SK-N-SH (cell line): ENCODE measurements around the gene ADGRF5. TPM values are rescaled to one million over a fixed set of nuclear protein-coding genes. Genes with fewer than 3 reads are reported as not detected.
A peak's percentile ranks its signal among the peaks of the same experiment; 100 is the strongest.

Experiments
- CTCF ChIA-PET: fragments of 300-600, 350-600 bp; formaldehyde crosslinking; extraction: SDS; loops from one replicate; lab custom pipeline; 2021; lab: Yijun Ruan, JAX
- POLR2A ChIA-PET: fragments of 350-600 bp; sonication (Branson Sonifier 250); formaldehyde crosslinking; extraction: SDS; loops from one replicate; lab custom pipeline; 2020; ENCODE audit warnings: antibody characterized with exemption, inconsistent platforms; lab: Yijun Ruan, JAX
- DNase-seq: peaks from one replicate; pipeline ENCODE4 v3.0.0; 2012
- H2AFZ ChIP-seq: fragments of 200-600 bp; sonication (generic); 2 replicates; pipeline ENCODE4 v1.8.1; 2016; ENCODE audit warnings: antibody characterized with exemption, mild to moderate bottlenecking, low read depth
- H3F3A ChIP-seq: fragments of 200-600 bp; sonication (generic); replicated peaks from 2 replicates; pipeline ENCODE3; 2016; ENCODE audit warnings: antibody characterized with exemption, mild to moderate bottlenecking; ENCODE audit not compliant: insufficient read depth
- H3K27ac ChIP-seq, 2 experiments: fragments of 200-500 bp in 1 of 2; fragments of 200-600 bp in 1 of 2; sonication (Bioruptor generic) in 1 of 2; sonication (generic), shearing (Covaris generic) in 1 of 2; 2 replicates each; pipeline versions ENCODE4 v1.5.1 to v1.6.1; 2014 to 2016; ENCODE audit warnings: low read depth in 2 of 2, inconsistent platforms in 1 of 2, low read length in 1 of 2, mild to moderate bottlenecking in 1 of 2, mixed read lengths in 1 of 2
- H3K27me3 ChIP-seq: fragments of 200-600 bp; sonication (generic), shearing (Covaris generic); 2 replicates; pipeline ENCODE4 v1.6.1; 2016; ENCODE audit warnings: mixed run types; ENCODE audit not compliant: insufficient read depth
- H3K36me3 ChIP-seq, 2 experiments: fragments of 200-500 bp in 1 of 2; fragments of 200-600 bp in 1 of 2; sonication (Bioruptor generic) in 1 of 2; sonication (generic) in 1 of 2; replicated peaks in 1 of 2; 2 replicates each; pipeline versions ENCODE3 to v1.5.1; 2014 to 2016; ENCODE audit warnings: low read length in 1 of 2, mild to moderate bottlenecking in 1 of 2; ENCODE audit not compliant: insufficient read depth in 2 of 2, control insufficient read depth in 1 of 2
- H3K4me1 ChIP-seq, 2 experiments: fragments of 200-500 bp in 1 of 2; fragments of 200-600 bp in 1 of 2; sonication (Bioruptor generic) in 1 of 2; sonication (generic), shearing (Covaris generic) in 1 of 2; 2 replicates each; pipeline versions ENCODE4 v1.5.1 to v1.6.1; 2014 to 2016; ENCODE audit warnings: low read depth in 1 of 2, low read length in 1 of 2, mixed run types in 1 of 2; ENCODE audit not compliant: insufficient read depth in 2 of 2, control insufficient read depth in 1 of 2
- H3K4me2 ChIP-seq: fragments of 200-600 bp; sonication (generic), shearing (Covaris generic); 2 replicates; pipeline ENCODE4 v1.6.1; 2017; ENCODE audit warnings: mixed run types
- H3K4me3 ChIP-seq, 2 experiments: fragments of 200-500 bp in 1 of 2; fragments of 200-600 bp in 1 of 2; sonication (Bioruptor generic) in 1 of 2; sonication (generic), shearing (Covaris generic) in 1 of 2; 2 replicates each; pipeline versions ENCODE4 v1.5.1 to v1.8.1; 2014 to 2016; ENCODE audit warnings: low read depth in 2 of 2, inconsistent platforms in 1 of 2, low read length in 1 of 2, mild to moderate bottlenecking in 1 of 2, mixed read lengths in 1 of 2, moderate library complexity in 1 of 2
- H3K79me2 ChIP-seq: fragments of 200-600 bp; sonication (generic); 2 replicates; pipeline ENCODE4 v1.8.1; 2017; ENCODE audit warnings: mild to moderate bottlenecking; ENCODE audit not compliant: insufficient read depth
- H3K9ac ChIP-seq: fragments of 200-600 bp; sonication (generic); 2 replicates; pipeline ENCODE4 v1.6.1; 2017; ENCODE audit warnings: mixed run types
- H3K9me2 ChIP-seq: fragments of 200-600 bp; sonication (generic); 2 replicates; pipeline ENCODE4 v1.6.1; 2017; ENCODE audit warnings: mixed run types
- H3K9me3 ChIP-seq: fragments of 200-600 bp; sonication (generic); 2 replicates; pipeline ENCODE4 v1.6.1; 2017; ENCODE audit warnings: mixed run types, mild to moderate bottlenecking, moderate library complexity
- H4K20me1 ChIP-seq: fragments of 200-600 bp; sonication (generic); 2 replicates; pipeline ENCODE4 v1.6.1; 2017; ENCODE audit warnings: mild to moderate bottlenecking, mixed run types; ENCODE audit not compliant: insufficient read depth
- CHD2 ChIP-seq: fragments of 150-350 bp; IDR thresholded peaks from 2 replicates; pipeline ENCODE4 v1.6.1; 2018; ENCODE audit warnings: low read length; ENCODE audit not compliant: partially characterized antibody
- FOXJ3 ChIP-seq: sonication (generic); formaldehyde crosslinking; IDR thresholded peaks from 2 replicates; pipeline ENCODE4 v1.5.1; 2020; ENCODE audit warnings: mild to moderate bottlenecking, missing genetic modification reagents
- FOXM1 ChIP-seq: IDR thresholded peaks from 2 replicates; pipeline ENCODE4 v1.4.0; 2012; ENCODE audit warnings: low read depth, mild to moderate bottlenecking
- GATA2 ChIP-seq: sonication (generic); formaldehyde crosslinking; IDR thresholded peaks from 2 replicates; pipeline ENCODE4 v1.5.0; 2020; ENCODE audit warnings: mild to moderate bottlenecking, missing genetic modification reagents
- MAX ChIP-seq: IDR thresholded peaks from 2 replicates; pipeline ENCODE4 v1.4.0; 2012; ENCODE audit warnings: low read depth
- MEF2A ChIP-seq: IDR thresholded peaks from 2 replicates; pipeline ENCODE4 v1.4.0; 2012; ENCODE audit warnings: low read depth, borderline replicate concordance
- NFIC ChIP-seq: IDR thresholded peaks from 2 replicates; pipeline ENCODE4 v1.4.0; 2012; ENCODE audit warnings: borderline replicate concordance
- NRF1 ChIP-seq: IDR thresholded peaks from 2 replicates; pipeline ENCODE4 v1.6.1; 2012; ENCODE audit warnings: low read depth, mild to moderate bottlenecking, low read length
- PBX3 ChIP-seq: IDR thresholded peaks from 2 replicates; pipeline ENCODE4; 2012
- POLR2AphosphoS5 ChIP-seq: IDR thresholded peaks from 2 replicates; pipeline ENCODE4 v1.6.1; 2012; ENCODE audit warnings: low read depth, low read length
- RAD21 ChIP-seq: IDR thresholded peaks from 2 replicates; pipeline ENCODE4 v1.6.1; 2012; ENCODE audit warnings: mild to moderate bottlenecking, low read length
- RCOR1 ChIP-seq: fragments of 150-350 bp; IDR thresholded peaks from 2 replicates; pipeline ENCODE4 v1.6.1; 2017; ENCODE audit warnings: antibody characterized with exemption, low read length
- REST ChIP-seq: IDR thresholded peaks from 2 replicates; pipeline ENCODE4 v1.6.1; 2012; ENCODE audit warnings: mild to moderate bottlenecking, low read depth, low read length, moderate library complexity
- RFX5 ChIP-seq: IDR thresholded peaks from 2 replicates; pipeline ENCODE4 v1.6.1; 2012; ENCODE audit warnings: mild to moderate bottlenecking, improper control_type of control experiment, low read length
- RXRA ChIP-seq: IDR thresholded peaks from 2 replicates; pipeline ENCODE4 v1.4.0; 2012; ENCODE audit warnings: low read depth, mild to moderate bottlenecking, borderline replicate concordance
- SIN3A ChIP-seq: IDR thresholded peaks from 2 replicates; pipeline ENCODE4 v1.6.1; 2012; ENCODE audit warnings: low read depth, mild to moderate bottlenecking, low read length, moderate library complexity, borderline replicate concordance
- TAF1 ChIP-seq: IDR thresholded peaks from 2 replicates; pipeline ENCODE4 v1.6.1; 2012; ENCODE audit warnings: low read depth, mild to moderate bottlenecking, low read length, moderate library complexity, borderline replicate concordance
- TCF12 ChIP-seq: IDR thresholded peaks from 2 replicates; pipeline ENCODE4 v1.4.0; 2012
- TEAD4 ChIP-seq: IDR thresholded peaks from 2 replicates; pipeline ENCODE4 v1.4.0; 2012; ENCODE audit warnings: mild to moderate bottlenecking, borderline replicate concordance; ENCODE audit not compliant: insufficient read depth
- USF1 ChIP-seq: IDR thresholded peaks from 2 replicates; pipeline ENCODE4 v1.4.0; 2012; ENCODE audit warnings: low read depth, borderline replicate concordance
- ZBTB33 ChIP-seq: IDR thresholded peaks from 2 replicates; pipeline ENCODE4 v1.4.0; 2012; ENCODE audit warnings: low read depth, borderline replicate concordance
- WGBS: methylation state at CpG from one replicate; pipeline ENCODE4 v1.1.6; 2017; ENCODE audit warnings: low lambda C conversion rate; 5-methylcytosine and 5-hydroxymethylcytosine counted together
- polyA plus RNA-seq, 3 experiments: library from polyadenylated mRNA; depleted of rRNA; stranded (reverse); fragments of >200 nt; gene quantifications; 2 replicates each; pipeline ENCODE4 v1.2.3, GENCODE V29; 2012

The ADGRF5 gene
- 0.02 and 0.06 TPM in 2 replicates for polyA plus RNA-seq (2012; rRNA removed)
- polyA plus RNA-seq (2012; cell fraction: cytosol; rRNA removed) = 0.01 TPM in 2 replicates
- polyA plus RNA-seq (2012; cell fraction: nucleus; rRNA removed) = 0.04 and 0.05 TPM in 2 replicates

GRCh38 chr6:46921731-46922130, at the start of gene ADGRF5:
ADGRF5 (minus strand) TSS chr6:46921938; CDS start chr6:46906762, 15,176 bp downstream.
- TF ChIP-seq SIN3A = no peak
- TF ChIP-seq USF1 = no peak
- TF ChIP-seq TCF12 = no peak
- TF ChIP-seq RFX5 = no peak
- TF ChIP-seq FOXM1 = no peak
- no peak for TF ChIP-seq MAX
- no peak for TF ChIP-seq CHD2
- Histone ChIP-seq H3K4me3 (no peak within 1 kb of the TSS), H3K79me2 (no peaks in the 10 kb centered on the region), H3K4me2 (peak within 1 kb of the TSS; percentile 3; the same call in 1 of the 2 replicates), H3K4me1 (peaks cover 0 to 6% of the 10 kb centered on the region in 2 experiments; a peak in 1 of 4 replicates), H3K9ac (no peak within 1 kb of the TSS), H2AFZ (no peak within 1 kb of the TSS), H4K20me1 (no peaks in the 10 kb centered on the region), H3F3A (peaks cover 8% of the 10 kb centered on the region), H3K9me3 (no peaks in the 10 kb centered on the region), H3K27ac (no peak within 1 kb of the TSS), H3K9me2 (no peaks in the 10 kb centered on the region), H3K27me3 (no peaks in the 10 kb centered on the region), H3K36me3 (no peaks in the 10 kb centered on the region)
- ChIA-PET POLR2A (no interaction called here), CTCF (interaction anchor here (1.5 kb wide), 1 partner anchor 73 kb away, joined by 3 read pairs; no protein-coding TSS in a partner anchor)
- no peak for DNase-seq
- WGBS = 13% methylated on average over 10 of the region's 13 CpGs

GRCh38 chr6:46969206-46969605, 47.5 kb upstream of the ADGRF5 start:
- DNase-seq = no peak
- no peaks in the 10 kb centered on the region for H3F3A ChIP-seq
- no peaks in the 10 kb centered on the region for H3K27me3 ChIP-seq
- H3K9me3 ChIP-seq = no peaks in the 10 kb centered on the region
- H2AFZ ChIP-seq = no peak overlapping the region
- H3K4me2 ChIP-seq = no peak overlapping the region
- CTCF ChIA-PET = no interaction called here
- no peak overlapping the region for H3K27ac ChIP-seq
- H3K9ac ChIP-seq = no peak overlapping the region
- no peaks in the 10 kb centered on the region for H3K79me2 ChIP-seq
- 0% methylated on average over 1 of the region's 1 CpG for WGBS
- no peaks in the 10 kb centered on the region for H4K20me1 ChIP-seq
- H3K4me1 ChIP-seq = no peaks in the 10 kb centered on the region
- H3K9me2 ChIP-seq = no peaks in the 10 kb centered on the region
- POLR2A ChIA-PET = no interaction called here
- no peaks in the 10 kb centered on the region for H3K36me3 ChIP-seq
- H3K4me3 ChIP-seq = no peak overlapping the region
- no peak for TF ChIP-seq RCOR1
- TF ChIP-seq MEF2A = no peak
- no peak for TF ChIP-seq TEAD4
- TF ChIP-seq GATA2 (CRISPR knock-in tag) = no peak
- TF ChIP-seq REST = no peak
- no peak for TF ChIP-seq ZBTB33
- no peak for TF ChIP-seq RAD21
- no peak for TF ChIP-seq TCF12
- no peak for TF ChIP-seq RXRA
- TF ChIP-seq NFIC = no peak
- TF ChIP-seq POLR2AphosphoS5 = no peak
- no peak for TF ChIP-seq FOXJ3 (CRISPR knock-in tag)
- no peak for TF ChIP-seq PBX3
- no peak for TF ChIP-seq TAF1
- TF ChIP-seq RFX5 = no peak
- TF ChIP-seq NRF1 = no peak
- TF ChIP-seq MAX = no peak
